NCI-H345 treated with DMSO at 0.1 percent for 48 hours (cell line): ENCODE data around the gene DIS3L2.
"Not testable (repeated sequence)": the region's sequence is repeated elsewhere in the genome, so short reads cannot be mapped to it uniquely, and the experiment has no call there.

Experiments
- DNase-seq: peaks from one replicate; lab custom pipeline; 2025; ENCODE audit not compliant: unreplicated experiment; lab: John Stamatoyannopoulos, UW

Gene DIS3L2

GRCh38 chr2:232111551-232111950 lies 150.0 kb downstream of the DIS3L2 start:
- DNase-seq, result no peak

GRCh38 chr2:232113821-232114220 lies 152.3 kb downstream of the DIS3L2 start:
- DNase-seq, result no peak

- not testable (repeated sequence) for DNase-seq
Observed at GRCh38 chr2:232115728-232116361, 154.3 kb downstream of the DIS3L2 start.

GRCh38 chr2:232116852-232117251 lies 155.3 kb downstream of the DIS3L2 start:
- DNase-seq, result no peak

GRCh38 chr2:232117413-232117812 lies 155.9 kb downstream of the DIS3L2 start:
- no peak for DNase-seq

- DNase-seq, result no peak
Observed at GRCh38 chr2:232120911-232121310, 159.4 kb downstream of the DIS3L2 start.

- DNase-seq, result no peak
Observed at GRCh38 chr2:232124309-232124708, 162.8 kb downstream of the DIS3L2 start.

- DNase-seq, result no peak
Observed at GRCh38 chr2:232126301-232127099, 165.0 kb downstream of the DIS3L2 start.

- DNase-seq, result no peak
Observed at GRCh38 chr2:232129483-232129882, 168.0 kb downstream of the DIS3L2 start.

- DNase-seq, result no peak
Observed at GRCh38 chr2:232132181-232132580, 170.7 kb downstream of the DIS3L2 start.

- DNase-seq, result no peak
Observed at GRCh38 chr2:232133078-232133477, 171.6 kb downstream of the DIS3L2 start.

- DNase-seq, result no peak
Observed at GRCh38 chr2:232134939-232135338, 173.4 kb downstream of the DIS3L2 start.

- no peak for DNase-seq
Observed at GRCh38 chr2:232137356-232138147, 176.0 kb downstream of the DIS3L2 start.

- DNase-seq, result no peak
Observed at GRCh38 chr2:232138441-232138840, 176.9 kb downstream of the DIS3L2 start.

GRCh38 chr2:232139171-232139594 lies 177.7 kb downstream of the DIS3L2 start:
- DNase-seq, result no peak

GRCh38 chr2:232139786-232140562 lies 178.5 kb downstream of the DIS3L2 start:
- DNase-seq, result no peak

- DNase-seq, result no peak
Observed at GRCh38 chr2:232141591-232141990, 180.1 kb downstream of the DIS3L2 start.

- peak; percentile 16 for DNase-seq
Observed at GRCh38 chr2:232142049-232142448, 180.5 kb downstream of the DIS3L2 start.

- DNase-seq, result no peak
Observed at GRCh38 chr2:232142502-232142901, 181.0 kb downstream of the DIS3L2 start.

- DNase-seq, result no peak
Observed at GRCh38 chr2:232146294-232146693, 184.8 kb downstream of the DIS3L2 start.
